ENCODE data around the gene CMTM2.

Gene CMTM2

DNA sequence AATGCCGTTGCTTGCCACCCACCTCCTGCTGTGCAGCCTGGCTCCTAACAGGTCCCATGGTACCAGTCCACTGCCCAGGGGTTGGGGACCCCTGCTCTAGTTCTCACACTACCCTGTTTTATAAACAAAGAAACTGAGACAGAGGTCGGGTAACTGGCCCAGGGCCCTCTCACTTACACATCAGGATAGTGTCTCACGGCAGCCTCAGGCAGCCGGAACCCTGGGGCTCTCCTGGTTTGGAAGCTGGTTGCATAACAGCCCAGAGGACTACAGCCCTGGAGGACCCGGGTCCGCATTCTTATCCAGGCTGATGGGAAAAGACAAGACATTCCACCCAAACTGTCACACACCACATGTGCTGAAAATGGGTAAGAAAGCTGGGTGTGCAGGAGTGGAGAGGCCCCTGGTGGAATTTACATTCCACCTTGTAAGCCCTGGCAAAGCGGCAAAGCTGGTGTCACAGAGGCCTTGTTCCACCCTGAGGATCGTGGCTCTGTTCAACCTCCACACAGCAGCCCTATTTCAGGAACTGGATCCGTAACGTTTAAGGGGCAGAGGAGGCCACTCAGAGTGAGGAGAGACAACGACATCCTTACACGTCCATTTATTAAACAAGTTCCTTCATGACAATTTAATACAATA lies 35.0 kb downstream of the CMTM2 start:
- no peak overlapping the region for H3K14ac ChIP-seq (ENCODE audit: low read length in 2 of 2)
- DNase-seq: no peak
- no peak overlapping the region for H3K4me2 ChIP-seq (ENCODE audit: low read length, poor library complexity, severe bottlenecking)
- H3K9me3 ChIP-seq (ENCODE audit: control insufficient read depth, low read length): no peaks in the 10 kb centered on the region
- no peak overlapping the region for H3K18ac ChIP-seq (ENCODE audit: low read depth in 1 of 2, low read length in 2 of 2)
- H3K23ac ChIP-seq (ENCODE audit: low read length in 2 of 2): no peak overlapping the region
- H3K4ac ChIP-seq (ENCODE audit: low read depth in 1 of 2, low read length in 2 of 2): no peak overlapping the region
- H2BK5ac ChIP-seq (ENCODE audit: low read depth, low read length, poor library complexity, severe bottlenecking): no peak overlapping the region
- whole genome bisulfite sequencing: 92% methylated on average over 8 of the region's 12 CpGs
- no peaks in the 10 kb centered on the region for H3K27me3 ChIP-seq (ENCODE audit: control insufficient read depth in 1 of 2, insufficient read depth in 1 of 2, low read length in 2 of 2)
- no peak overlapping the region for H3K4me3 ChIP-seq (ENCODE audit: insufficient read depth in 1 of 2, low read depth in 1 of 2, low read length in 2 of 2)
- H3K4me1 ChIP-seq (ENCODE audit: control insufficient read depth, insufficient read depth, low read depth, low read length): peaks cover 35% of the 10 kb centered on the region
- H3K27ac ChIP-seq (ENCODE audit: low read length, poor library complexity, severe bottlenecking): peak overlapping the region; percentile 13
- peaks cover 12% of the 10 kb centered on the region for H3K79me1 ChIP-seq (replicated peaks; ENCODE audit: low read length, poor library complexity, severe bottlenecking)
- H2BK15ac ChIP-seq (ENCODE audit: low read depth, poor library complexity, severe bottlenecking): no peak overlapping the region
- H2BK120ac ChIP-seq (ENCODE audit: low read depth, low read length): no peak overlapping the region
- H2BK12ac ChIP-seq (ENCODE audit: low read length in 2 of 2): no peak overlapping the region
- no peak overlapping the region for H2AFZ ChIP-seq (ENCODE audit: low read depth, low read length)
- H2AK5ac ChIP-seq (ENCODE audit: low read length, severe bottlenecking): no peak overlapping the region
- H3K9ac ChIP-seq (ENCODE audit: low read length): no peak overlapping the region
- no peak overlapping the region for H4K8ac ChIP-seq (ENCODE audit: low read length)
- H4K91ac ChIP-seq (ENCODE audit: low read length): no peak overlapping the region
- peaks cover 51 to 55% of the 10 kb centered on the region in 2 experiments for H3K36me3 ChIP-seq (ENCODE audit: control insufficient read depth in 1 of 2, insufficient read depth in 2 of 2, low read depth in 1 of 2, low read length in 2 of 2)

DNA sequence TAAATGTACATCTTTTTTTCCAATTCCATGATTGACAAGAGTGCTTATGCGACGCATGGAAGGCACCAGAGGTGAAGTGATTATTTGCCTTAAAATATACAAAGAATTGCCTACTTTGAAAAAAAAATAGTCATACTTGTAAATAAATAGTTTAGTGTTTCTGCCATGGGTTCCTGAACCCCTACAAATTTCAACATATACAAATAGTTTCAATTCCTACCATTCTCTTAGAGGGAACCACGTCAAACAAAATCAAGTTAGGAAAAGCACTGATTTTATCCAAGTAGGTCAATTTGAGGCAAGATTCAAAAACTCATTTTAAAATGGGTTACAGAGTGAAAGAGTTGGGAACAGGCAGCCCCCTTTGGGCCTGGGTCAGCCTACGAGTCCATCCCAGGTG lies 36.9 kb downstream of the CMTM2 start:
- WGBS: 95% methylated on average over 2 of the region's 4 CpGs
- peaks cover 33 to 39% of the 10 kb centered on the region in 2 experiments for H3K36me3 ChIP-seq (ENCODE audit: control insufficient read depth in 1 of 2, insufficient read depth in 2 of 2, low read depth in 1 of 2, low read length in 2 of 2)
- H2AK5ac ChIP-seq (ENCODE audit: low read length, severe bottlenecking): no peak overlapping the region
- no peak overlapping the region for H3K9ac ChIP-seq (ENCODE audit: low read length)
- H2BK5ac ChIP-seq (ENCODE audit: low read depth, low read length, poor library complexity, severe bottlenecking): no peak overlapping the region
- H4K91ac ChIP-seq (ENCODE audit: low read length): no peak overlapping the region
- no peak for DNase-seq
- H3K18ac ChIP-seq (ENCODE audit: low read depth in 1 of 2, low read length in 2 of 2): peak overlapping the region in 1 of 2 experiments; percentile 63
- no peak overlapping the region for H3K23ac ChIP-seq (ENCODE audit: low read length in 2 of 2)
- H2AFZ ChIP-seq (ENCODE audit: low read depth, low read length): no peak overlapping the region
- H3K4ac ChIP-seq (ENCODE audit: low read depth in 1 of 2, low read length in 2 of 2): no peak overlapping the region
- peaks cover 4% of the 10 kb centered on the region for H3K79me1 ChIP-seq (replicated peaks; ENCODE audit: low read length, poor library complexity, severe bottlenecking)
- H3K4me3 ChIP-seq (ENCODE audit: insufficient read depth in 1 of 2, low read depth in 1 of 2, low read length in 2 of 2): no peak overlapping the region
- peak overlapping the region; percentile 80 for H3K27ac ChIP-seq (ENCODE audit: low read length, poor library complexity, severe bottlenecking)
- H3K4me2 ChIP-seq (ENCODE audit: low read length, poor library complexity, severe bottlenecking): no peak overlapping the region
- no peak overlapping the region for H4K8ac ChIP-seq (ENCODE audit: low read length)
- H3K27me3 ChIP-seq (ENCODE audit: control insufficient read depth in 1 of 2, insufficient read depth in 1 of 2, low read length in 2 of 2): no peaks in the 10 kb centered on the region
- H2BK15ac ChIP-seq (ENCODE audit: low read depth, poor library complexity, severe bottlenecking): no peak overlapping the region
- peak overlapping the region in 1 of 2 experiments; percentile 3 for H2BK12ac ChIP-seq (ENCODE audit: low read length in 2 of 2)
- no peak overlapping the region for H2BK120ac ChIP-seq (ENCODE audit: low read depth, low read length)
- no peak overlapping the region for H3K14ac ChIP-seq (ENCODE audit: low read length in 2 of 2)
- peaks cover 34% of the 10 kb centered on the region for H3K4me1 ChIP-seq (ENCODE audit: control insufficient read depth, insufficient read depth, low read depth, low read length)
- no peaks in the 10 kb centered on the region for H3K9me3 ChIP-seq (ENCODE audit: control insufficient read depth, low read length)

DNA sequence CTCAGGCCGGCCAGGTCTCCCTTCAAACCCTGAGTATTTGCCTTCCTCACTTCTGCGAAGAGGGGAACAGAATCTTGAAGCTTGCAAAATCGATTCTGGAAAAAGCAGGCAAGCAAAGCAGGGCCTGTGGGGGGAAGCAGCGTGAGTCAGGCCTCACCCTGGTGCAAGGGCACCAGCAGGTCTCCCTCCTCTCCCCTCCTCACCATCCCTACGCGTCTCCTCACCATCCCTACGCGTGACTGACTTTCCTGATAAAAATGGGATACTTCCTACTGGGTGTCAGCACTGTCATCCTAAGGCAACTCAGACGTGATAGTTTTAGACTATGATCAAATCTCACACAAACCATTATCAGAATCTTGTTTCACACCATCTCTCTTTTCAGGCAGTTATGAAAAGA lies 37.3 kb downstream of the CMTM2 start:
- H2AK5ac ChIP-seq (ENCODE audit: low read length, severe bottlenecking): no peak overlapping the region
- H3K27me3 ChIP-seq (ENCODE audit: control insufficient read depth in 1 of 2, insufficient read depth in 1 of 2, low read length in 2 of 2): no peaks in the 10 kb centered on the region
- H3K14ac ChIP-seq (ENCODE audit: low read length in 2 of 2): no peak overlapping the region
- DNase-seq: peak; percentile 31
- 74% methylated on average over 9 of the region's 9 CpGs for WGBS
- no peak overlapping the region for H2BK120ac ChIP-seq (ENCODE audit: low read depth, low read length)
- peaks cover 35% of the 10 kb centered on the region for H3K4me1 ChIP-seq (ENCODE audit: control insufficient read depth, insufficient read depth, low read depth, low read length)
- H3K9ac ChIP-seq (ENCODE audit: low read length): no peak overlapping the region
- H3K4ac ChIP-seq (ENCODE audit: low read depth in 1 of 2, low read length in 2 of 2): no peak overlapping the region
- H3K23ac ChIP-seq (ENCODE audit: low read length in 2 of 2): no peak overlapping the region
- H3K4me2 ChIP-seq (ENCODE audit: low read length, poor library complexity, severe bottlenecking): no peak overlapping the region
- peaks cover 32 to 35% of the 10 kb centered on the region in 2 experiments for H3K36me3 ChIP-seq (ENCODE audit: control insufficient read depth in 1 of 2, insufficient read depth in 2 of 2, low read depth in 1 of 2, low read length in 2 of 2)
- H3K27ac ChIP-seq (ENCODE audit: low read length, poor library complexity, severe bottlenecking): peak overlapping the region; percentile 80
- no peak overlapping the region for H4K91ac ChIP-seq (ENCODE audit: low read length)
- peak overlapping the region in 1 of 2 experiments; percentile 63 for H3K18ac ChIP-seq (ENCODE audit: low read depth in 1 of 2, low read length in 2 of 2)
- peak overlapping the region in 1 of 2 experiments; percentile 3 for H2BK12ac ChIP-seq (ENCODE audit: low read length in 2 of 2)
- no peak overlapping the region for H2AFZ ChIP-seq (ENCODE audit: low read depth, low read length)
- H2BK15ac ChIP-seq (ENCODE audit: low read depth, poor library complexity, severe bottlenecking): no peak overlapping the region
- H4K8ac ChIP-seq (ENCODE audit: low read length): no peak overlapping the region
- no peak overlapping the region for H2BK5ac ChIP-seq (ENCODE audit: low read depth, low read length, poor library complexity, severe bottlenecking)
- peaks cover 6% of the 10 kb centered on the region for H3K79me1 ChIP-seq (replicated peaks; ENCODE audit: low read length, poor library complexity, severe bottlenecking)
- H3K9me3 ChIP-seq (ENCODE audit: control insufficient read depth, low read length): no peaks in the 10 kb centered on the region
- no peak overlapping the region for H3K4me3 ChIP-seq (ENCODE audit: insufficient read depth in 1 of 2, low read depth in 1 of 2, low read length in 2 of 2)

DNA sequence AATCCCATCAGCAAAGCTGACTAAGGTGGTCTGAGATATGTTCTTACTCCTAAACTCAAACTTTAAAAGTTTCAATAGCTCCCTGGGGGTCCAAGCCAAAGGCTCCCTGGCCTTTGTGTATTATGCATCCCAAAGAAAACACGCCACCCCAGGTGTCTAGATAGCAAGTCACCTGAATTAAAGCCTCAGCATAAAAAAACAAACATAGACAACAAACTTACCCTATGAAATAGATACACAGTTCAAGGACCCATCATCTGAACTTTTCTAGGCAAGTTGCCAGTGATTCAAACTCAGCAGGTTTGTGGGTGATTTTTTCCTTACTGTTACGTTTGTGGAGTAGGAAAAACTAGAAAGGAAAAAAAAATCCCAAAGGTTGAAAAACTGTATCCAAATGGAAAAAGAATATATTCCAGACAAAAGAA lies 37.8 kb downstream of the CMTM2 start:
- Histone ChIP-seq H3K9ac (ENCODE audit: low read length) (no peak overlapping the region), H3K18ac (ENCODE audit: low read depth in 1 of 2, low read length in 2 of 2) (no peak overlapping the region), H3K4me1 (ENCODE audit: control insufficient read depth, insufficient read depth, low read depth, low read length) (peaks cover 36% of the 10 kb centered on the region), H3K79me1 (replicated peaks; ENCODE audit: low read length, poor library complexity, severe bottlenecking) (peaks cover 8% of the 10 kb centered on the region), H3K9me3 (ENCODE audit: control insufficient read depth, low read length) (no peaks in the 10 kb centered on the region), H2BK12ac (ENCODE audit: low read length in 2 of 2) (no peak overlapping the region), H2AK5ac (ENCODE audit: low read length, severe bottlenecking) (no peak overlapping the region), H3K36me3 (ENCODE audit: control insufficient read depth in 1 of 2, insufficient read depth in 2 of 2, low read depth in 1 of 2, low read length in 2 of 2) (peaks cover 33 to 34% of the 10 kb centered on the region in 2 experiments), H2BK5ac (ENCODE audit: low read depth, low read length, poor library complexity, severe bottlenecking) (no peak overlapping the region), H3K27me3 (ENCODE audit: control insufficient read depth in 1 of 2, insufficient read depth in 1 of 2, low read length in 2 of 2) (no peaks in the 10 kb centered on the region), H4K8ac (ENCODE audit: low read length) (no peak overlapping the region), H3K27ac (ENCODE audit: low read length, poor library complexity, severe bottlenecking) (peak overlapping the region; percentile 8), H3K14ac (ENCODE audit: low read length in 2 of 2) (no peak overlapping the region), H2AFZ (ENCODE audit: low read depth, low read length) (no peak overlapping the region), H4K91ac (ENCODE audit: low read length) (no peak overlapping the region), H3K4ac (ENCODE audit: low read depth in 1 of 2, low read length in 2 of 2) (no peak overlapping the region), H3K4me2 (ENCODE audit: low read length, poor library complexity, severe bottlenecking) (no peak overlapping the region), H2BK15ac (ENCODE audit: low read depth, poor library complexity, severe bottlenecking) (no peak overlapping the region), H2BK120ac (ENCODE audit: low read depth, low read length) (no peak overlapping the region), H3K4me3 (ENCODE audit: insufficient read depth in 1 of 2, low read depth in 1 of 2, low read length in 2 of 2) (no peak overlapping the region), H3K23ac (ENCODE audit: low read length in 2 of 2) (no peak overlapping the region)
- no peak for DNase-seq
- WGBS: 92% methylated on average over 2 of the region's 2 CpGs

Measured in mesenchymal stem cell (in vitro differentiated cells and primary cell).